SW480 (cell line): ENCODE results near the gene MBOAT2.
"Not testable (repeated sequence)": the region's sequence is repeated elsewhere in the genome, so short reads cannot be mapped to it uniquely, and the experiment has no call there.

Experiments
- DNase-seq: peaks from one replicate; pipeline ENCODE4 v3.0.0-alpha.2; 2016; ENCODE audit warnings: low spot score

MBOAT2 gene

GRCh38 chr2:8957628-8958027 lies 45.9 kb downstream of the MBOAT2 start:
- DNase-seq, result no peak

GRCh38 chr2:8956774-8957173 lies 46.7 kb downstream of the MBOAT2 start:
- DNase-seq, result no peak

GRCh38 chr2:8954990-8955389 lies 48.5 kb downstream of the MBOAT2 start:
- no peak for DNase-seq

- no peak for DNase-seq
Observed at GRCh38 chr2:8953525-8953924, 50.0 kb downstream of the MBOAT2 start.

- no peak for DNase-seq
Observed at GRCh38 chr2:8939486-8940114, 63.9 kb downstream of the MBOAT2 start.

- no peak for DNase-seq
Observed at GRCh38 chr2:8938384-8938783, 65.1 kb downstream of the MBOAT2 start.

- DNase-seq, result no peak
Observed at GRCh38 chr2:8935982-8936381, 67.5 kb downstream of the MBOAT2 start.

GRCh38 chr2:8934338-8934737 lies 69.1 kb downstream of the MBOAT2 start:
- no peak for DNase-seq

GRCh38 chr2:8932702-8933101 lies 70.8 kb downstream of the MBOAT2 start:
- DNase-seq, result no peak

- not testable (repeated sequence) for DNase-seq
Observed at GRCh38 chr2:8930185-8930584, 73.3 kb downstream of the MBOAT2 start.

- DNase-seq, result no peak
Observed at GRCh38 chr2:8929128-8929527, 74.4 kb downstream of the MBOAT2 start.

- no peak for DNase-seq
Observed at GRCh38 chr2:8927510-8928455, 75.7 kb downstream of the MBOAT2 start.

- no peak for DNase-seq
Observed at GRCh38 chr2:8926356-8926755, 77.1 kb downstream of the MBOAT2 start.

GRCh38 chr2:8925411-8925810 lies 78.1 kb downstream of the MBOAT2 start:
- no peak for DNase-seq

- DNase-seq, result no peak
Observed at GRCh38 chr2:8923183-8923582, 80.3 kb downstream of the MBOAT2 start.

GRCh38 chr2:8922431-8922830 lies 81.1 kb downstream of the MBOAT2 start:
- DNase-seq, result no peak

GRCh38 chr2:8918412-8918811 lies 85.1 kb downstream of the MBOAT2 start:
- no peak for DNase-seq

GRCh38 chr2:8915941-8916340 lies 87.5 kb downstream of the MBOAT2 start:
- DNase-seq, result no peak

GRCh38 chr2:8913767-8914166 lies 89.7 kb downstream of the MBOAT2 start:
- not testable (repeated sequence) for DNase-seq

- no peak for DNase-seq
Observed at GRCh38 chr2:8907764-8908288, 95.7 kb downstream of the MBOAT2 start.

GRCh38 chr2:8903924-8904323 lies 99.6 kb downstream of the MBOAT2 start:
- not testable (repeated sequence) for DNase-seq

- DNase-seq, result not testable (repeated sequence)
Observed at GRCh38 chr2:8902757-8903156, 100.7 kb downstream of the MBOAT2 start.

GRCh38 chr2:8897206-8897605 lies 106.3 kb downstream of the MBOAT2 start:
- not testable (repeated sequence) for DNase-seq
